GM19351 (cell line): Measurements from ENCODE around the gene TAMALIN.

Source experiments
- ATAC-seq: cut with Tn5 transposase; IDR thresholded peaks from one replicate; pipeline ENCODE4 v1.9.1; 2021; ENCODE audit warnings: mild to moderate bottlenecking, moderate library complexity; ENCODE audit not compliant: unreplicated experiment

The TAMALIN gene

GRCh38 chr12:51980809-51981127 lies 26.0 kb upstream of the TAMALIN start:
- ATAC-seq: no peak

- ATAC-seq: no peak
These were observed 22.1 kb upstream of the TAMALIN start for GRCh38 chr12:51984657-51985056.

- ATAC-seq: no peak
These were observed 21.5 kb upstream of the TAMALIN start for GRCh38 chr12:51985154-51985835.

GRCh38 chr12:51986834-51987233 lies 19.9 kb upstream of the TAMALIN start:
- ATAC-seq: no peak

- ATAC-seq: no peak
These were observed 14.5 kb upstream of the TAMALIN start for GRCh38 chr12:51992246-51992645.

- no peak for ATAC-seq
These were observed 12.3 kb upstream of the TAMALIN start for GRCh38 chr12:51994539-51994820.

- no peak for ATAC-seq
These were observed 11.8 kb upstream of the TAMALIN start for GRCh38 chr12:51994959-51995358.

GRCh38 chr12:51997136-51997535 lies 9.6 kb upstream of the TAMALIN start:
- no peak for ATAC-seq

- ATAC-seq: no peak
These were observed 3.7 kb upstream of the TAMALIN start for GRCh38 chr12:52003016-52003550.

GRCh38 chr12:52003591-52003990 lies 3.2 kb upstream of the TAMALIN start:
- no peak for ATAC-seq

GRCh38 chr12:52004042-52004648 lies 2.6 kb upstream of the TAMALIN start:
- ATAC-seq: no peak

- no peak for ATAC-seq
These were observed 1.4 kb upstream of the TAMALIN start for GRCh38 chr12:52005218-52005902.

GRCh38 chr12:52005903-52006703 lies 643 bp upstream of the TAMALIN start:
- ATAC-seq: peak; percentile 81

- no peak for ATAC-seq
These were observed 594 bp downstream of the TAMALIN start for GRCh38 chr12:52007158-52007921.

GRCh38 chr12:52007982-52008510 lies 1.3 kb downstream of the TAMALIN start:
- ATAC-seq: no peak

- ATAC-seq: no peak
These were observed 2.5 kb downstream of the TAMALIN start for GRCh38 chr12:52009081-52009751.

GRCh38 chr12:52010152-52010622 lies 3.4 kb downstream of the TAMALIN start:
- no peak for ATAC-seq

GRCh38 chr12:52010692-52011601 lies 4.2 kb downstream of the TAMALIN start:
- no peak for ATAC-seq
